H1 (cell line): ENCODE measurements around the gene ECEL1. TPM values are rescaled to one million over a fixed set of nuclear protein-coding genes. Genes with fewer than 3 reads are reported as not detected.
A peak's percentile ranks its signal among the peaks of the same experiment; 100 is the strongest.

Experiments
- CTCF ChIA-PET: fragments of 300-600 bp; sonication (Branson Sonifier 250); formaldehyde crosslinking; loops from one replicate; lab custom pipeline; 2021; ENCODE audit not compliant: partially characterized antibody; lab: Charles Lee
- POLR2A ChIA-PET: fragments of 300-600 bp; sonication (Branson Sonifier 250); formaldehyde crosslinking; loops from one replicate; lab custom pipeline; 2021; ENCODE audit warnings: inconsistent platforms; ENCODE audit not compliant: partially characterized antibody; lab: Charles Lee
- DNase-seq, 2 experiments: peaks; one replicate each; pipeline versions ENCODE4 v3.0.0 to v3.0.0-alpha.2; 2010 to 2022; ENCODE audit warnings: low spot score in 2 of 2, low read depth in 1 of 2, mixed read lengths in 1 of 2
- FAIRE-seq: peaks from 2 replicates; lab custom pipeline; 2011; peaks lifted over from hg19 to GRCh38; lab: Jason Lieb, UNC
- H2AFZ ChIP-seq: 2 replicates; pipeline ENCODE4 v1.8.1; 2012; ENCODE audit warnings: low read length, inconsistent platforms
- H2AK5ac ChIP-seq: 2 replicates; pipeline ENCODE4 v1.6.1; 2013; ENCODE audit warnings: low read depth, low read length
- H2BK120ac ChIP-seq: replicated peaks from 2 replicates; pipeline ENCODE3; 2013; ENCODE audit warnings: low read depth, low read length, inconsistent platforms
- H2BK12ac ChIP-seq: 2 replicates; pipeline ENCODE4 v1.6.1; 2013; ENCODE audit warnings: low read depth, low read length
- H2BK15ac ChIP-seq: 2 replicates; pipeline ENCODE4 v1.6.1; 2013; ENCODE audit warnings: low read length
- H2BK20ac ChIP-seq: 2 replicates; pipeline ENCODE4 v1.6.1; 2013; ENCODE audit warnings: low read length
- H2BK5ac ChIP-seq: 2 replicates; pipeline ENCODE4 v1.6.1; 2013; ENCODE audit warnings: low read depth, low read length
- H3K14ac ChIP-seq: 2 replicates; pipeline ENCODE4 v1.6.1; 2013; ENCODE audit warnings: inconsistent platforms; ENCODE audit not compliant: insufficient read length
- H3K18ac ChIP-seq: 2 replicates; pipeline ENCODE4 v1.6.1; 2013; ENCODE audit warnings: low read length; ENCODE audit errors: extremely low read depth
- H3K23ac ChIP-seq: 2 replicates; pipeline ENCODE4 v1.6.1; 2013; ENCODE audit warnings: inconsistent platforms; ENCODE audit not compliant: insufficient read length
- H3K23me2 ChIP-seq: 2 replicates; pipeline ENCODE4 v1.6.1; 2013; ENCODE audit warnings: low read depth, low read length
- H3K27ac ChIP-seq: 2 replicates; pipeline ENCODE4 v1.6.1; 2011; ENCODE audit warnings: low read depth, low read length, inconsistent platforms
- H3K27me3 ChIP-seq, 4 experiments: replicated peaks in 1 of 4; 1 replicate in 1 of 4; 2 replicates in 3 of 4; pipeline versions ENCODE4 v1.6.1 to v1.8.1; 2011 to 2013; ENCODE audit warnings: low read length in 3 of 4, mild to moderate bottlenecking in 3 of 4, inconsistent platforms in 2 of 4, mixed read lengths in 2 of 4, moderate library complexity in 1 of 4; ENCODE audit not compliant: control insufficient read depth in 3 of 4, insufficient read depth in 3 of 4; ENCODE audit errors: extremely low read depth in 1 of 4
- H3K36me3 ChIP-seq, 4 experiments: 2 replicates each; pipeline versions ENCODE4 v1.6.1 to v1.8.1; 2011 to 2013; ENCODE audit warnings: mild to moderate bottlenecking in 4 of 4, low read length in 3 of 4, moderate library complexity in 2 of 4, control low read depth in 1 of 4, inconsistent platforms in 1 of 4; ENCODE audit not compliant: insufficient read depth in 4 of 4, control insufficient read depth in 2 of 4
- H3K4ac ChIP-seq: replicated peaks from 2 replicates; pipeline ENCODE3; 2013; ENCODE audit warnings: low read length, low read depth, mixed read lengths, inconsistent platforms; ENCODE audit not compliant: insufficient read length
- H3K4me1 ChIP-seq, 4 experiments: replicated peaks in 1 of 4; 1 replicate in 1 of 4; 2 replicates in 3 of 4; pipeline versions ENCODE4 v1.6.1 to v1.8.1; 2011 to 2013; ENCODE audit warnings: low read length in 3 of 4, inconsistent platforms in 2 of 4, mixed read lengths in 1 of 4; ENCODE audit not compliant: insufficient read depth in 4 of 4, control insufficient read depth in 3 of 4
- H3K4me2 ChIP-seq, 2 experiments: 2 replicates each; pipeline versions ENCODE4 v1.6.1 to v1.8.1; 2011 to 2013; ENCODE audit warnings: low read depth in 2 of 2, low read length in 2 of 2, control low read depth in 1 of 2, inconsistent platforms in 1 of 2, mild to moderate bottlenecking in 1 of 2; ENCODE audit not compliant: insufficient read depth in 1 of 2
- H3K4me3 ChIP-seq, 4 experiments: fragments of 200-600, 300-600 bp in 1 of 4; sonication (generic), shearing (Covaris generic), sonication (Bioruptor Twin) in 1 of 4; 2 replicates each; pipeline versions ENCODE4 v1.5.1 to v1.8.1; 2011 to 2016; ENCODE audit warnings: low read length in 4 of 4, low read depth in 3 of 4, control low read depth in 2 of 4, inconsistent platforms in 2 of 4, mild to moderate bottlenecking in 2 of 4, mixed read lengths in 1 of 4, moderate library complexity in 1 of 4; ENCODE audit not compliant: insufficient read depth in 2 of 4; ENCODE audit errors: extremely low read depth in 1 of 4
- H3K56ac ChIP-seq: replicated peaks from 2 replicates; pipeline ENCODE3; 2013; ENCODE audit warnings: low read depth, mild to moderate bottlenecking, mixed read lengths, low read length, inconsistent platforms; ENCODE audit not compliant: insufficient read length
- H3K79me1 ChIP-seq: 2 replicates; pipeline ENCODE4 v1.6.1; 2013; ENCODE audit warnings: low read depth, low read length, control low read depth
- H3K79me2 ChIP-seq, 2 experiments: 2 replicates each; pipeline versions ENCODE4 v1.6.1 to v1.8.1; 2012 to 2013; ENCODE audit warnings: low read length in 2 of 2, mild to moderate bottlenecking in 2 of 2, inconsistent platforms in 1 of 2; ENCODE audit not compliant: insufficient read depth in 2 of 2, control insufficient read depth in 1 of 2
- H3K9ac ChIP-seq, 4 experiments: replicated peaks in 1 of 4; 1 replicate in 1 of 4; 2 replicates in 3 of 4; pipeline versions ENCODE4 v1.6.1 to v1.8.1; 2011 to 2013; ENCODE audit warnings: low read depth in 3 of 4, low read length in 3 of 4, control low read depth in 2 of 4, mild to moderate bottlenecking in 2 of 4, moderate library complexity in 2 of 4, inconsistent platforms in 1 of 4; ENCODE audit errors: extremely low read depth in 1 of 4
- H3K9me3 ChIP-seq, 2 experiments: 2 replicates each; pipeline versions ENCODE4 v1.6.1 to v1.8.1; 2012 to 2013; ENCODE audit warnings: mild to moderate bottlenecking in 2 of 2, moderate library complexity in 2 of 2, control low read depth in 1 of 2, inconsistent platforms in 1 of 2, low read depth in 1 of 2, low read length in 1 of 2, mixed read lengths in 1 of 2; ENCODE audit not compliant: insufficient read depth in 2 of 2
- H4K20me1 ChIP-seq, 2 experiments: replicated peaks in 1 of 2; 2 replicates each; pipeline versions ENCODE3 to v1.8.1; 2011 to 2013; ENCODE audit warnings: inconsistent platforms in 2 of 2, low read length in 2 of 2, mild to moderate bottlenecking in 1 of 2; ENCODE audit not compliant: insufficient read depth in 2 of 2, control insufficient read depth in 1 of 2
- H4K5ac ChIP-seq: 2 replicates; pipeline ENCODE4 v1.6.1; 2013; ENCODE audit warnings: low read length, low read depth, mixed read lengths, inconsistent platforms; ENCODE audit not compliant: insufficient read length
- H4K8ac ChIP-seq: 2 replicates; pipeline ENCODE4 v1.8.0; 2013; ENCODE audit warnings: mild to moderate bottlenecking, moderate library complexity, low read length, inconsistent platforms; ENCODE audit not compliant: insufficient read depth; ENCODE audit errors: extremely low read depth
- H4K91ac ChIP-seq: replicated peaks from 2 replicates; pipeline ENCODE3; 2013; ENCODE audit warnings: low read length, mixed read lengths, inconsistent platforms; ENCODE audit not compliant: insufficient read length
- CEBPB ChIP-seq: IDR thresholded peaks from 2 replicates; pipeline ENCODE4 v1.6.1; 2012; ENCODE audit warnings: low read depth, low read length
- CHD1 ChIP-seq: IDR thresholded peaks from 2 replicates; pipeline ENCODE4 v1.6.1; 2012; ENCODE audit warnings: low read depth, low read length, improper control_type of control experiment
- CTCF ChIP-seq, 3 experiments: IDR thresholded peaks; 1 replicate in 2 of 3; 2 replicates in 1 of 3; pipeline versions ENCODE4 v1.5.1 to v1.6.1; 2011; ENCODE audit warnings: low read length in 3 of 3, mild to moderate bottlenecking in 3 of 3, inconsistent platforms in 2 of 3, low read depth in 1 of 3, moderate library complexity in 1 of 3; ENCODE audit not compliant: insufficient read depth in 1 of 3; ENCODE audit errors: control extremely low read depth in 1 of 3
- FOSL1 ChIP-seq: IDR thresholded peaks from 2 replicates; pipeline ENCODE4 v1.6.1; 2011; ENCODE audit warnings: mild to moderate bottlenecking, low read depth, low read length, moderate library complexity; ENCODE audit not compliant: insufficient read depth
- KDM1A ChIP-seq: fragments of 200-600, 300-600 bp; sonication (generic); IDR thresholded peaks from 2 replicates; pipeline ENCODE4 v1.7.1; 2016; ENCODE audit warnings: mild to moderate bottlenecking, low read length, borderline replicate concordance
- SAP30 ChIP-seq: fragments of 300-600 bp; sonication (generic); IDR thresholded peaks from 2 replicates; pipeline ENCODE4 v1.7.1; 2012; ENCODE audit warnings: low read length, moderate library complexity, mild to moderate bottlenecking, inconsistent platforms; ENCODE audit not compliant: insufficient read depth, insufficient replicate concordance
- SIRT6 ChIP-seq: IDR thresholded peaks from one replicate; pipeline ENCODE4 v1.7.1; 2012; ENCODE audit warnings: low read length, inconsistent platforms
- WGBS, 2 experiments: shearing (Covaris generic) in 1 of 2; methylation state at CpG; one replicate each; pipeline versions ENCODE4 v1.1.6 to v1.1.7; 2013 to 2015; ENCODE audit warnings: low lambda C conversion rate in 2 of 2, mixed read lengths in 2 of 2, inconsistent platforms in 1 of 2, low coverage in 1 of 2, missing lambda C conversion rate in 1 of 2; ENCODE audit not compliant: insufficient replicate concordance in 2 of 2, insufficient coverage in 1 of 2, insufficient read length in 1 of 2; ENCODE audit errors: extremely low coverage in 1 of 2, missing lambda C conversion rate in 1 of 2; 5-methylcytosine and 5-hydroxymethylcytosine counted together
- polyA plus RNA-seq, 7 experiments: library from polyadenylated mRNA; depleted of rRNA in 3 of 7; stranded (reverse) in 5 of 7; unstranded in 2 of 7; fragments of >200 nt in 5 of 7; fragments of 200-250 nt in 2 of 7; gene quantifications; 1 replicate in 5 of 7; 2 replicates in 1 of 7; 4 replicates in 1 of 7; pipeline versions ENCODE4 v1.2.1 to v1.2.3, GENCODE V29; 2011 to 2013; ENCODE audit warnings: missing spikeins in 2 of 7, mixed read lengths in 2 of 7
- total RNA-seq: library from RNA; stranded (reverse); fragmentation: NEBNext Ultra II Directional; extraction: Animal tissue kit (Norgen Biotek cat#: 25700); gene quantifications from 2 replicates; pipeline ENCODE4 v1.2.1, GENCODE V29; 2021

ECEL1 gene
- total and polyA plus RNA-seq, 2 of the 8 experiments (the other 6 are each of a cell fraction or from before 2014, with no cell fraction given), result 7.7 to 20.2 TPM

GRCh38 chr2:232435375-232435648 lies 52.3 kb downstream of the ECEL1 start:
- Histone ChIP-seq H3K27me3 (peaks cover 0 to 2% (median 0%) of the 10 kb centered on the region in 4 experiments; a peak in 2 of 7 replicates), H2BK15ac (0 out of 2 replicates have a peak overlapping the region, but pooled peaks have one; percentile 29), H2AK5ac (no peak overlapping the region), H3K56ac (no peak overlapping the region), H2BK12ac (no peak overlapping the region), H3K79me2 (no peaks in the 10 kb centered on the region), H2AFZ (no peak overlapping the region), H3K23me2 (no peaks in the 10 kb centered on the region), H4K20me1 (no peaks in the 10 kb centered on the region), H3K23ac (no peak overlapping the region), H2BK120ac (no peak overlapping the region), H3K4me2 (no peak overlapping the region), H3K4me1 (peaks cover 0 to 13% (median 9%) of the 10 kb centered on the region in 4 experiments; a peak in 6 of 7 replicates), H3K18ac (no peak overlapping the region), H4K91ac (no peak overlapping the region), H2BK20ac (no peak overlapping the region), H3K9me3 (no peaks in the 10 kb centered on the region), H3K36me3 (no peaks in the 10 kb centered on the region), H3K14ac (no peak overlapping the region), H3K79me1 (no peaks in the 10 kb centered on the region), H3K4ac (no peak overlapping the region), H3K9ac (no peak overlapping the region), H3K27ac (no peak overlapping the region), H4K8ac (no peak overlapping the region), H3K4me3 (no peak overlapping the region), H4K5ac (no peak overlapping the region), H2BK5ac (no peak overlapping the region)
- no peak for DNase-seq
- ChIA-PET POLR2A (interaction anchor here (0.6 to 1.8 kb wide), 7 partner anchors 14 to 61 kb away, joined by 3 to 11 read pairs (median 4); no protein-coding TSS in a partner anchor), CTCF (interaction anchor here (0.7 to 6.8 kb wide), 30 partner anchors 10 to 534 kb away, joined by 3 to 82 read pairs (median 6); partner anchors contain the start of genes ALPG and PRSS56)
- TF ChIP-seq FOSL1 (no peak), CEBPB (no peak), CTCF (IDR thresholded peaks at IDR 0.05; ENCODE audit: control extremely low read depth in 1 of 3, insufficient read depth in 1 of 3, low read depth in 1 of 3, low read length in 3 of 3) (no peak), CHD1 (no peak), SAP30 (no peak), KDM1A (no peak), SIRT6 (no peak)
- FAIRE-seq, result no peak
- WGBS, 2 experiments, result 95% methylated on average over 4 of the region's 4 CpGs; no CpG with 5 or more reads in 1 of the 2 experiments
